ENCODE data around the gene NHEJ1.

GRCh38 chr2:219176818-219177551 is 16.4 kb upstream of the NHEJ1 start, which contains the start of gene CNPPD1:
- TF ChIP-seq CTCF (conservative IDR thresholded peaks at IDR 0.05 in 1 of 2, IDR thresholded peaks at IDR 0.05 in 1 of 2; ENCODE audit: extremely low read depth in 1 of 2, insufficient read depth in 1 of 2, low read depth in 1 of 2, low read length in 2 of 2) (no peak), EZH2 (IDR thresholded peaks at IDR 0.05; ENCODE audit: borderline replicate concordance, low read length) (no peak)
